Fibroblast of the conjunctiva (primary cell): ENCODE measurements around the gene SBF2.

Experiments
- DNase-seq: peaks from one replicate; pipeline ENCODE4 v3.0.0-alpha.2; 2010; ENCODE audit warnings: low read depth

Gene SBF2

DNA sequence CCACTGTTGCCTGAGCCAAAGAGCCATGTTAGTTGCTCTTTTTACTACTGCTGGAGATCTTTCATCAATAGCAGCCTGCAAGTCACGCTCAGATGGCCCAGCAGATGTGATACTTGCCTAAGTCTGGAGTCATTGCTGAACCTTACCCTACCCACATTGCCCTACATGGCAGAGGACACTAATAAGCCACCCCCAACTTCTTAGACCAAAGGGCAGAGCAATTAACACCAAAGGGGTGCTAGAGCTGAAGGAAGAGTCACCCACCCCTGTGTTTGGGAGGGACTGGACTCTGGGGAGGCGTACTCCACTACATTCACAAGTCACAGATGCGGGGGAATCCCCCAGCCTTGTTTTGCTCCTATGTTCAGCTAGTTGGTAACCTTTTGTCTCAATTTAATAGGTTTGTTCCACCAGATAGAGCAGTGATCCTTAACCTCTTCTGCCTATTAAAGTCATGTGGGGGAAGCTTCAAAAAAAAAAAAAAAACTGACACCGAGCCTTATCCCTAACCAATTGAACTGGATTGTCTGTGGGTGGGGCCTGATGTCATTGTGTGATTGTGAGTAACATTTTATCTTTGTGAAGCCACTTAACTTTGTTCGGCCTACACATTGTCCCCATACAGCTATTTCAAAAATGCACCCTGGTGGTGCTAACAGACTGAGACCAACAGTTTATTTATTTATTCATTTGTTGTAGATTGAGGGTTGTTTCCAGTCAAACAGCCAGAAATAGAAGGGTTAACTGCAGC is 23.9 kb upstream of the SBF2 start:
- DNase-seq = no peak

DNA sequence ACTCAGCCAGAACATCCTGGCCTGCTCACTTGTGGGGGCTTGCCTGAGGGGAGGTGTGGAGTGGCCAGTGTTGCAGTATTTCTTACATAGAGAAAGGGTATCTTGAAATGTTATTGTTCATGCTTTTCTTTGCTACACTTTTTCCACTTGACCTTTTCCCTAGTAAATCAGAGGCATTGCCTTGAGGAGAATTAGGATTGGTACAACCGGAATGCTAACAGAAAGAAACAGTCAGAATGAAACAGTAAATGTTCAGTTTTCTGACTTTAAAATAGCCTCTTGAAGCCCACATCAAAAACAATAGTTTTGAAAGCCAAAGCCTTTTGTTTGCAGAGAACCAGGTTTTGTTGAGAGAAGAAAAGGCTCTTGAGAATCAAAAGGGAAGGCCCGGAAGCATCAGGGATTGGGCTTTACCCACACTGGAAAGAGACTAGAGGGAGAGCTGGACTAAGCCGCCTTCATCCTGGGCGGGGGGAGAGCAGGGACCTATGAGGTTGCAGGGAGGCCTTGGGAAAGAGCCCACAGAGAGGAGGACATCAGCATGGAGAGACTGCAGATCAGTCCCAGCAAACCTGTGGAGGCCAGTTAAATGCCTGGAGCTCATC is 23.2 kb upstream of the SBF2 start:
- no peak for DNase-seq

DNA sequence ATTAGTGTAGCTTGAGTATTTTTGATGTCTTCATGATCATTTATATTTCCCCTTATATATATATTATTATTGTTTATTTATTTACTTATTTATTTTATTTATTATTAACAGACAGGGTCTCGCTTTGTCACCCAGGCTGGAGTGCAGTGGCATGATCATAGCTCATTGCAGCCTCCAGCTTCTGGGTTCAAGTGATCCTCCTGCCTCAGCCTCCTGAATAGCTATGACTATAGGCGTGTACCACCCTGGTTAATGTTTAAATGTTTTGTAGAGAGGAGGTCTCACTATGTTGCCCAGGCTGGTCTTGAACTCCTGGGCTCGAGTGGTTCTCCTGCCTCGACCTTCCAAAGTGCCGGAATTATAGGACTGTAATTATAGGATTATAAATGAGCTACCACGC is 21.1 kb upstream of the SBF2 start:
- no peak for DNase-seq

DNA sequence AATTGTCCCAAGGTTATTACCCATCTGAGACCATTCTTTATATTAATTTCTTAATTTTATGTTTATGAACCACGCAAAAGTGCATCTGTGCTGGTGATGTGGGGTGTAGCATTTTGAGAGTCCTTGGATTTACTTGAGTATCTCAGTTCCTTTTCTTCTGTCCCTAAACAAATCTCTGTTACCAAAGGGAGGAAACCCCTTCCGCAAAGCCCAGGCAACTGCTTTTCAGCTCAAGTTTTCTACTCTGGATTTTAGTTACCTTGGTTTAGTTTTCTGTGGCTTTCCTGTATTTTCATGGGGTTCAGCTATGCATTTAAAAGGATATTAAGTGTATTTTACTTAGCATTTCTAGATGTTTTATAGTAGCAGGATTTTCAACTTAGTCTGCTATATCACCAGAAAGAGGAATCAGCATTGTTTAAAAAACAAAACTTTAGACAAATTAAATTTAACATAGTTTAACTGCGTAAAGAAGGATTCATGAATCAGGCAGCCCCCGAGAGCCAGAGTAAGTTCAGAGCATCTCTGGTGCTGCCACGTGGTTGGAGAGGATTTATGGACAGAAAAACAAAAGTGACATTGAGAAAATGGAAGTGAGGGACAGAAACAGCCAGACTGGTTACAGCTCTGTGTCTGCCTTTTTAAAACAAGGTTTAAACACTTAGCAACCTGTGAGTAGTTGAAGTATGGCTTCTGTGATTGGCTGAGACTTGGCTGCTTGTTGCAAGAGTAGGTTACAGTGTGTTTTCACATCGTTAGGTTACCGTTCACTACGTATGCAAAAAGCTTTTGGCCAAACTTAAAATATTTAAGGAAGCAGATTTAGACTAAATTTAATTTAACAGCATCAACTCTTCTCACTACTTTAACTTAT is 20.4 kb upstream of the SBF2 start:
- DNase-seq = no peak

DNA sequence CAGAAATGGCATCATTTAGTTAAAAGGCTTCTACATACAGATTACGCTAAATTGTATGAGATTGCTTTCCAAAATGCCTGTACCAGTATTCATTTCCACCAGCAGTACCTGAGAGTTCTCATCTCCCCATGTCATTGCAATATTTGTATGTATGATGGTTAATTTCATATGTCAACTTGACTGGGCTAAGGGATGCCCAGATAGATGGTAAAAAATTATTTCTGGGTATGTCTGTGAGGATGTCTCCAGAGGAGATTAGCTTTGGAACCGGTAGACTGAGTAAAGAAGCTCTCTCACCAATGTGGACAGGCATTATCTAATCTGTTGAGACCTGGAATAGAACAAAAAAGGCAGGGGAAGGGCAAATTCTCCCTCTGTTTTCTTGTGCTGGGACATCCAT is 17.8 kb upstream of the SBF2 start:
- DNase-seq = no peak

DNA sequence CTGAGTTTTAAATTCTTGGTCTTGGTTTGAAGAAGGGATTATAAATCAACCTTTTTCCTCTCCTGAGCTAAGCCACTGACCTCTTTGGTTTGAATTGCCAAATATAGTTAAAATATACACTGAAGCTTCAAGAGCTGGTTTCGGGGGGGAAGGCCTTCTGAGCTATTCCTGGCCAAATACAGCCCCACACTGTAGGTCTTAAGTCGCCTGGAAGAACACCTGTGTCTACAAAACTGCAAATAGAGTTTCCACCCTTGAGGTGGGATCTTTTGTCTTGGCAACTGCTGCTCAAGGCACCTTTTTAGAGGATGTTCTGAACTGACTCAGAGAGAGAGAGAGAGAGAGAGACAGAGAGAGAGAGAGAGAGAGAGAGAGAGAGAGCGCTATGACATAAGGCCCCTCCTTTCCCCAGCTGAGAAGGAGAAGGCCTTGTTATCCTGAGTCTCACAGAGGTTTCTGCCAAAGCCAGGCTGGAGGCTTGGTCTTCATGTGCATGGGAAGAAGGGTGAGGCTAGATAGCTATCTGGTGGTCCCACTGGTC is 16.4 kb upstream of the SBF2 start:
- no peak for DNase-seq

DNA sequence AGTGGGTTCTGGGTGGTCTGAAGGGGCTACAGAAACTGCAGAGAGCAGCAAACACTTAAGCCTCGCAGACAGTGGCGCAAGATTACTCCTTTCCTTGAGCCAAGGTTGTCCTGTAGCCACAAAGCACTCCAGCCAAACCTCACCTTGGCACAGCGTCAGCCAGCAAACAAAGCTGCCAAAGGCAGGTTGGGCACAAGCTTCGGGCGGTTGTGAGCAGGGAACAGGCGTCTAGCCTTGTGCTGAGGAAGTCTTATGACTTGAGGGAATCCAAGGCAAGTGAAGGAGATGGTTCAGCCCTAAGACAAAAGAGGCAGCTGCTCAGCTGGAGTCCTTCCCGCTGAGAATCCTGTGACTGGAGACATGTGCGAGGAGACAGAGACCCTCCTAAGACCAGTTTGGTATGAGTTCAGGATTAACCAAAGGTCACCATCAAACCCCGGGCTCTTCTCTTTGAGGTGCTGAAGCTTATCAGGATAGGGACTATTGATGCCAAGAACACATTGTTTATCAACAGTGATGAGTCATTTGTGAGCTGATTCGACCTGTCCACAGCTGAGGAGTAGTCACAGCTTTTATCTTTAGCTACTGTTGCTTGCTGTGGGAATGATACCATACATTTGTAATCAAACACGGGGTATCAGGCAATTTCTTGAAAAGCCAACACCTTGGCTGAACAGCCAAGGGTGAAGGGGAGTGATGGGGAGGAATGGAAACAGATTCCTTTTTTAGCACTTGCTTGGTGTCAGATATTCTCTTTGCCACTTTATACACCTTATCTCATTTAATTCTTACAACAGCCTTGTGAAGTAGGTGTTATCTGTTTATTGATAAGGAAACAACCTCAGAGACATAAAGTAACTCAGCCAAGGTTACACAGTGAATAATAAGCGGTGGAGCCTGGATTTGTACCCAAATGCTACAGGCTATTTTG is 15.4 kb upstream of the SBF2 start:
- peak; percentile 83 for DNase-seq

DNA sequence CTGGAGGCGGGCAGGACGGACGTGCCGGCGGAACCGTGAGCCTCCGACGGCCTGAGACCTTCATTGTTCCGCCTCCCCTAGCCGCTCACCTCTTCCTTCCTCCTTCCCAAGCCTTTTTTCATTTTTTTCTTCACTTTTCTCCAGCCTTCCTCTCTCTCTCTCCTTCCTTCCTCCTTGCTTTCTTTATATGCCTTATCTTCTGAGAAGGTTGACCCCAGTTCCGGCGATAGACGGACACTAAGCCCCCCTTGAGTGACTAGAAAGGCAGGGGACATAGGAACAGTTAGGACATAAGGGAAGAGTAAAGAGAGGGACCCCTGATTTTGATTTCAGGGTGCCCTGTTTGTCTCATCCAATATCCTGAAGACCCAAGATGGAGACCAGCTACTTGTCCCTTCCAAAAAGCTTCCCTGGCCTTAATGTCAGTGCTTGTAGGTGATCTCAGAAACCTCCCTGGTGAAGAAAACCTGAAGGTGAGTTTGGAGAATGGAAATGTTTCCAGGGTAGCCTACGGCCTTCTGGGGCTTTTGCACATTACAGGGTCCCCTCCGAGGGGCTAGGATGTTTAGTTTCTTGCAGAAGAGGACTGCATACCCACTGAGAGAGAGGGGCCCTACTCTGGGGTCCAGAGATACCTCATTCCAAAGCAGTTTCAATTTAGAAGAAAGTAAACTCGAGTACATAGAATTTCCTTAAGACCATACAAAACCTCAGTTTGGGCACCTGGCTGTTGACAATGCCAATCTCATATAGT is 14.4 kb upstream of the SBF2 start:
- DNase-seq = no peak

DNA sequence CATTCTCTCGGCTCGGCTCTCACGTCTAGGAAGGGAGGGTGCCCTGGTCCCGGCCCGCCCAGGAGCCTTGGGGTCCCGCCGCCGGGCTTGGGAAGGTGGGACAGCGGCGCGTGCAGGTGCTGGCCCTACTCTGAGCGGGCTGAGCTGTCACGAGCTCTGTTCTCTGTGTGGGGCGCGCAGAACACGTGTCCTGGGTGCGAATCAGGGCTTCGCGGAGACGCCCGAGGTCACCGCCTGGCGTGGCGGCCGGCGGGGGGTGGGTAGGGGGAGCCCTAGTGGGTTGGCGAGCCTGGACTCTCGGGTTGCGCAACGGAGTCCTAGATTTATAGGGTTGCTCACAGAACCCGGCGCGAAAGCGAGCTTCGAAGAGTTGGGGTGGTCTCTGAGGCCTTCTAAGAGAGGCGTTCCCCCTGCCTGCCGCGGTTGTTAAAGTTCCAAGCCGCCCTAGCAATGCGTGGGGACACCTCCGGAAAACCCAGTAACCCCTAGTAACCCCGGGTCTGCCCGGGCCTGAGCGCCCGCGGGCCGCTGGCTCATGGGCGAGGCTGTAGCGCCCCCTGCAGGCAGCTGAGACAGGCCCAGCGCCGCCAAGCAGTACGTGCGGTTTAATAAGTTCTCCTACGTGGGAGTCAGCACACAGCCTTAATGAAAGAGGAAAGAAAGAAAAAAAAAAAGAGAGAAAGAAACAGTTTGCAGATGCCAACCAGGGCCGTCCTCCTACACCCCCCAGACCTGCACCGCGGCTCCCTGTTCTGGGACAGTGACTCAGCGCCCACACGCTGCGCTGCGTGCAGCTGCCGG is 13.6 kb upstream of the SBF2 start:
- peak; percentile 86 for DNase-seq

DNA sequence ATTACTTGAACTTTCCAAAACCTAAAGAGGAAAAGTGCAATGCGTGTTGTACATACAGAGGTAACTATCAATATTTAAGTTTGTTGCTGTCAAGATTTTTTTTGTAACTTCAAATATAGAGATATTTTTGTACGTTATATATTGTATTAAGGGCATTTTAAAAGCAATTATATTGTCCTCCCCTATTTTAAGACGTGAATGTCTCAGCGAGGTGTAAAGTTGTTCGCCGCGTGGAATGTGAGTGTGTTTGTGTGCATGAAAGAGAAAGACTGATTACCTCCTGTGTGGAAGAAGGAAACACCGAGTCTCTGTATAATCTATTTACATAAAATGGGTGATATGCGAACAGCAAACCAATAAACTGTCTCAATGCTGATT is 13.0 kb upstream of the SBF2 start:
- DNase-seq = no peak

DNA sequence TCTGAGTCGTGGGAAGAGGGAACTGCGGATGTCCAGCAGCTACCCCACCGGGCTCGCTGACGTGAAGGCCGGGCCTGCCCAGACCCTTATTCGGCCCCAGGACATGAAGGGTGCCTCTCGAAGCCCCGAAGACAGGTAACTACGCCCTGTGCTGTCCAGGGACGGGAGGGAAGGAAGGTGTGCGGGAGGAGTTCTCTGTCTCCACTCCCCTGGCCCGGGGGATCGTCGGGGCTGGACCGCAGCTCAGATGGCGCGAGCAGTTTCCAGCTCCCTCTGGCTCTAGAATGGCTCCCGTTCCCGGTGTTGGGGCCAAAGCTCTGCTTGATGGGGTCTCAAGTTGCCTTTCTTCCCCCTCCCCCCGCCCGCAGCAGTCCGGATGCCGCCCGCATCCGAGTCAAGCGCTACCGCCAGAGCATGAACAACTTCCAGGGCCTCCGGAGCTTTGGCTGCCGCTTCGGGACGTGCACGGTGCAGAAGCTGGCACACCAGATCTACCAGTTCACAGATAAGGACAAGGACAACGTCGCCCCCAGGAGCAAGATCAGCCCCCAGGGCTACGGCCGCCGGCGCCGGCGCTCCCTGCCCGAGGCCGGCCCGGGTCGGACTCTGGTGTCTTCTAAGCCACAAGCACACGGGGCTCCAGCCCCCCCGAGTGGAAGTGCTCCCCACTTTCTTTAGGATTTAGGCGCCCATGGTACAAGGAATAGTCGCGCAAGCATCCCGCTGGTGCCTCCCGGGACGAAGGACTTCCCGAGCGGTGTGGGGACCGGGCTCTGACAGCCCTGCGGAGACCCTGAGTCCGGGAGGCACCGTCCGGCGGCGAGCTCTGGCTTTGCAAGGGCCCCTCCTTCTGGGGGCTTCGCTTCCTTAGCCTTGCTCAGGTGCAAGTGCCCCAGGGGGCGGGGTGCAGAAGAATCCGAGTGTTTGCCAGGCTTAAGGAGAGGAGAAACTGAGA is 12.2 kb upstream of the SBF2 start:
- no peak for DNase-seq

DNA sequence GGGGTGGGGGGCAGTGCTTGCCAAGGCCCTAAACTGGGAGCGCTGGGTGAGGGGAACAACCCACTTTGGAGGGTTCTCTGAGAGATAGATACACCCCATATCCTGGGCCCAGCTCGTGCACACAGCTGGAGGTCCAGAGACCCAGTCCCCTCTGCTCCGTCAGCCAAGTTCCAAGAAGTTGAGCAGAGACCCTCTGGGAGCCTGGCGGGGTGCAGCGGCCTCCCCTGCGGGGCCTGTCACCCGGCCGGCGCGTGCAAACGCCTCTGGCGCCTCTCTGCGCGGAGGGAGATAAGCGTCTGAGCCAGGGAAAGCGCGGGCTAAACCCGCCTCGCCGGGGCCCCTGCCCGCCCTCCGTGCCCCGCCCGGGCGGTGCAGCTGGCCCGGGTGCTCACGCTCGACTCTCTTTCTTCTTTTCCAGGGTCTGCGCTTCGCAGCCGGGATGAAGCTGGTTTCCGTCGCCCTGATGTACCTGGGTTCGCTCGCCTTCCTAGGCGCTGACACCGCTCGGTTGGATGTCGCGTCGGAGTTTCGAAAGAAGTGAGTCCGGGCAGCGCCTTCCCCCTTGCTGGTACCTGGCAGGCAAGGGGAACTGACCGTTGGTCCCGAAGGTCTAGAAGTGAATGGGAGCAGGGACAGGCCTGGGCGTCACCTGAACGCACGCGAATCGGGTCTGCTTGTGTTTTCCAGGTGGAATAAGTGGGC is 11.4 kb upstream of the SBF2 start:
- no peak for DNase-seq

DNA sequence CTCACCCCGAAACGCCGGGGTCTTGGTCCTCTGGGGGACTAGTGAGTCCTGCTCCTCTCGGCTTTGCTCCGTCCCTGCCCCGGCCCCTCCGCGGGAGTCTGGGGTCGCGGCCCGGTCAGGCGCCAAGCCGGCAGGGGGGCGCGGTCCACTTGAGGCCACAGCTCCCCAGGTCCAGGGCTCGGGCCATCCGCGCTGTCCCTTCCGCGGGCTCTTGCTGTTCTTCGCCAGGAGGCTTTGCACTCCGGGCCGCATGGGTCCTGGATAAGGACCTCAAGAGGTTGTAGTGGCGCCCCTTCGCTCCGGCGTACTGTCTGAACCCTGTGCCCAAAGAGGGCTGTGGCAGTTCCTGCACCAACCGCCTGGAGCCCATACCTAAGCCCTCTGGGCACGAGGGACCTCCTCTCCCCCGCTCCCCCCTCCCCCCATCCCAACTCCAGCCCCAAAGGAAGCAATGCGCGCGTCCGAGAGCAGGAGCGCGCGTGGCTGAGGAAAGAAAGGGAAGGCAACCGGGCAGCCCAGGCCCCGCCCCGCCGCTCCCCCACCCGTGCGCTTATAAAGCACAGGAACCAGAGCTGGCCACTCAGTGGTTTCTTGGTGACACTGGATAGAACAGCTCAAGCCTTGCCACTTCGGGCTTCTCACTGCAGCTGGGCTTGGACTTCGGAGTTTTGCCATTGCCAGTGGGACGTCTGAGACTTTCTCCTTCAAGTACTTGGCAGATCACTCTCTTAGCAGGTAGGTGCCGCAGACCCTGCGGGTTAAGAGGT is 10.7 kb upstream of the SBF2 start, which contains the start of gene ADM:
TSS of gene ADM (plus strand) at position 579 of the 767 bp plus-strand sequence. CDS start 628 bp downstream, outside the sequence.
- DNase-seq = peak; percentile 91

DNA sequence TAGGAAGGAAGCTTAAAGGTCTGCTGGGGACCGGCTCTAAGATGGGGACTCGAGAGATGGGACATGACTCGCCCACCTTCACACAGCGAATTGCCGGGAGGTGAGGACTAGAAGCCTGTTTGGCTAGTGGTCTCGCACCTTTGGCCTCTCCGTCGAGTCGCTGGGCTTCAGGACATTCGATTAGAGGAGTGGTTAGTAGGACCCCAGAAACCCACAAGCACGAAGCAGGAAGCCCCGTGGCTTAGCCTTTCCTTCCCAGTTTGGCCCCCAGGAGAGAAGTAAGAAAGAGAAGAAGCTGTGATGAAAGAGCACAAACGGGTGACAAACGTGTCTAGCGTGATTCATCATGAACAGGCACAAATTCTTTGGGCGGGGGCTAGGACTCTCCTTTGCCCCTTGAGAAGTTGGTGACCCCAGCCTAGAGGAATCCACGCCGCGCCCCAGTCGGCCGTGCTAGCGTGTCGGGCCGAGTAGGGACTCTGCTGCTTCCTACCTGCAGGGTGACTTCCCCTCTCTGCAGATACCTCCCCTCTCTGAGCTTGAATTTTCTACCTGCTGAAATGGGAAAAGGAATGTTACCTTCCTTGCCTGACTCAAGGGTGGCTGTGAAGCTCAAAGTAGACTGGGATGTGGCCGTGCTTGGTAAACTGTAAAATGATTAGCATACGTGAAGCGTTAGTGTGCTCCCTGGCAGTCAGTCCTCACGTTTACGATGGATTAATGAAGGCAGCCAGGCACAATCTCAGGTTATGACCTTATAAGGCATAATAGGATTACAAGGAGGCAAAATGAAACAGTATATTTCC is 9.7 kb upstream of the SBF2 start:
- DNase-seq = no peak

DNA sequence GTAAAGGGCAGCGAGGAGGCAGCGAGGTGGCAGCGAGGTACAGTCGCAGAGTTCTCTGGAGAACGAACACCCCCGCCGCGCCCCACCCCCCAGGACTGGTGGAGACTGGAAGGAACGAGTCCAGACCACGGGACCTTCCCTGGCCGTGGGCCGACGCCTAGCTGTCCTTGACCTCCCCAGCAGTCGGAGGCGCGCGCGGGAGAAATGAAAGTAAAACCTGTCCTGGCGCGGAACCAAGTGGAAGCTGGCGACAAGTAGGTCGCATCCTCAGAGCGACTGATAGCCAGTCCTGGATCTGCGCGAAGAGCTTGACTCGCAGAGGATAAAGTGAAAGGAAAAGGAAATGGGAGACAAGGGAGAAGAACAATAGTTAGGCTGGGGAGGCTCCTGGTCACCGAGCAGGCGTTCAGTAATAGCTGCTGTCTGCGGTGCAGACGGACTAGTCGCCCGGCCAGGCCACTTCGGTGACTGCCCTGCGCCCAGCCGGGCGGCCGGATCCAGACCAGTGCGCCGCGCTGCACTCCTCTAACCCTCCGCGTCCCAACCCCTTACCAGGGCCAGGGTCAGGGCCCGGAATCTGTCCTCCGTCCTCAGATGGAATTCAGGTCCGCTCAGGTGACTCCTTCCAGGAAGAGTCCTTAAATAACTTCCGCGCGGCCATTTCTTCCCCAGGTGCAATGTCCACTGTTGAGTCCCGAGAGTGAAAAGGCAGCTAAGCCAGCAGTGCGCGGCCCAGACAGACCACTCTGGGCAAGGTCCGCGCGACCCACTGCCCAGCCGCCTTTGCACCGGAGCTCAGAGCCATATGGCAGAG is 8.9 kb upstream of the SBF2 start:
- no peak for DNase-seq

DNA sequence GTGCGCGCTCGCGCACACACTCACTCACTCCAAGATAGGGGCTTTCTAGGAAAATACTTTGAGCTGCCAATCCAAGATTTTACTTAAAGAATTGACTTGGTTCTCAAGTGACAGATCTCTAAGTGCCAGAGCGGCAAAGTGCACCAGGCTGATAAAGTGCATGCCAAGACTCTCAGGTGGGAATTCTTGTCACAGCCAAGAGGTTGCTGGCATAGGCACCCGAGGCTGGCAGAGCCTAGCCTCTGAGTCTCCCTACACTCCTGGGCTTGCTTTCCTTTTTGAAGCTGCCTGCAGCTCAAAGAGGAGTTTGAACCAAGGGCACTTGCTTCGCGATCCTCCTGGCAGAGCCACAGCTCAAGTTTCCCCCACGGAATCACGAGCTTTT is 8.3 kb upstream of the SBF2 start:
- no peak for DNase-seq
